Prostate gland (tissue), 2 donors: ENCODE data around the gene NCBP2L.

Experiments
- CTCF ChIP-seq, 4 experiments: fragments of 200-600 bp in 2 of 4; fragments of 450-650 bp in 2 of 4; sonication (generic) in 2 of 4; IDR thresholded peaks; 1 replicate in 3 of 4; 2 replicates in 1 of 4; pipeline ENCODE4 v1.5.1; 2016 to 2019; ENCODE audit warnings: antibody characterized with exemption in 4 of 4, mild to moderate bottlenecking in 2 of 4, moderate library complexity in 2 of 4
- POLR2A ChIP-seq: fragments of 450-650 bp; IDR thresholded peaks from one replicate; pipeline ENCODE4 v1.6.1; 2016; ENCODE audit warnings: antibody characterized with exemption, mild to moderate bottlenecking

DNA sequence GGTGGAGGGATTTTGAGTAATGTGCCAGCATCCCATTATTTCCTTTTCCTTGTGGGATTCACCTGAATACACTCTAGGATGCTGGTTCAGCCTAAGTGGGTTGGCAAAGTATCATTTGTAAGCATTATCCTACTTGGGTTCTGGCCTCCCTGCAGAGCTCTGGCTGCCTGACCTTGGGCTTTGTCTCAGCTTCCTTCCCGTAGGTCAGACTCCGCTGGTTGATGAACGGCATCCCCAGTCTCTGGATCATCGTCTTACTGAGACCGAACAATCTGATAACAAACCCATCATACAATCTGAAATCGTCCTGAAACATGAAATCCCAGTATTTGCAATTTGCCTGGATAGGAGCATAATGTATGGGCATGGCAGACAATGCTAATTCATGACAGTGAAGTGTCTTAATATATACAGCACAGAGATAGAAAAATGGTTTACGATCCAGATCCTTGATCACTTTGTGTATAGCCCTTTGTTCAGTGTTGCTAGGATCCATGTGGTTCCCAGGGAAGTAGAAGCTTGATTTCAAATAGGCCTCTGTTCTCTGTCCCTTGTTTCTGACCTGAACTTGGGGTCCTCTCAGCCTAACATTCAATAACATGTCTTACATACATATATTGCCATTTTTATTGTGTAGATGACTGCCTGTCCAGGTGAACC, 53.7 kb downstream of the NCBP2L start:
- TF ChIP-seq POLR2A (no peak), CTCF (IDR thresholded peaks at IDR 0.05) (no peak)
